Measurements from ENCODE around the gene LRP1-AS.

LRP1-AS gene

DNA sequence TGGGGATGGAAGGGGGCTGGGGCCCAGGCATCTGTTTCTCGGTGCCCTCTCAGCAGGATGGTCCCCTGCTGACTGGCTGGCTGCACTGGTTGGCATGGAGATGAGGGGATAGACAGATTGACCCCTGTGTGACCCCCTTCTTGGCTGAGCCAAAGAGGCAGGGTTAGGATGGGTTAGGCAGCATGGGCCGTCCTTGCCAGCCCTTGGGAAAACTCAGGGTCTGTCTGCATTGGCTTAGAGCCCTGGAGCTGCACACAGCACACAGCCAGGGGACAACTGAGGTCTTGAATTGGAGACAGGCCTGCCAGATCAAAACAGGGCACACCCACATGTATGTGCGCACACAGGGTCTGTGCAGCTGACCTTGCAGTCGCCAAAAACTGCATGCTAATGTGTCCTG, 11.2 kb upstream of the LRP1-AS start:
- no peak overlapping the region for H3K9ac ChIP-seq (ENCODE audit: low read length)
- H3K4me3 ChIP-seq (ENCODE audit: low read depth, low read length), result no peak overlapping the region
- H3K27ac ChIP-seq (ENCODE audit: low read depth, low read length), result no peak overlapping the region
- H3K36me3 ChIP-seq (ENCODE audit: control insufficient read depth, insufficient read depth, low read length), result peaks cover 97% of the 10 kb centered on the region
- no peaks in the 10 kb centered on the region for H3K4me1 ChIP-seq (ENCODE audit: control insufficient read depth, insufficient read depth, low read length)
- H3K27me3 ChIP-seq (ENCODE audit: control insufficient read depth, insufficient read depth, low read length), result no peaks in the 10 kb centered on the region
- H3K9me3 ChIP-seq (ENCODE audit: control insufficient read depth, insufficient read depth, low read depth, low read length), result no peaks in the 10 kb centered on the region

DNA sequence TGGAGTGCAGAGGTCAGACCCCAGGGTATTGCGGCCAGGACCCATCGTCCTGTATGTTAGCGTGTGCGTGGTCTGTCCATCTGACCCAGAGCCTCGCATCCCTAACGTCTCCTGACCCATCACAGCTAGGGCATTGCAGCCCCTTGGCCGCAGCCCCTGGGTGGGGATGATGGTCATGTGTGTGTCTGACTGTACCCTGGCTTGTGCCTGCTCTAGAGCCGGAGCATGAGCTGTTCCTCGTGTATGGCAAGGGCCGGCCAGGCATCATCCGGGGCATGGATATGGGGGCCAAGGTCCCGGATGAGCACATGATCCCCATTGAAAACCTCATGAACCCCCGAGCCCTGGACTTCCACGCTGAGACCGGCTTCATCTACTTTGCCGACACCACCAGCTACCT, 10.8 kb upstream of the LRP1-AS start:
- Histone ChIP-seq H3K27me3 (ENCODE audit: control insufficient read depth, insufficient read depth, low read length) (no peaks in the 10 kb centered on the region), H3K36me3 (ENCODE audit: control insufficient read depth, insufficient read depth, low read length) (peaks cover 97% of the 10 kb centered on the region), H3K4me3 (ENCODE audit: low read depth, low read length) (no peak overlapping the region), H3K27ac (ENCODE audit: low read depth, low read length) (no peak overlapping the region), H3K9me3 (ENCODE audit: control insufficient read depth, insufficient read depth, low read depth, low read length) (no peaks in the 10 kb centered on the region), H3K4me1 (ENCODE audit: control insufficient read depth, insufficient read depth, low read length) (no peaks in the 10 kb centered on the region), H3K9ac (ENCODE audit: low read length) (no peak overlapping the region)

DNA sequence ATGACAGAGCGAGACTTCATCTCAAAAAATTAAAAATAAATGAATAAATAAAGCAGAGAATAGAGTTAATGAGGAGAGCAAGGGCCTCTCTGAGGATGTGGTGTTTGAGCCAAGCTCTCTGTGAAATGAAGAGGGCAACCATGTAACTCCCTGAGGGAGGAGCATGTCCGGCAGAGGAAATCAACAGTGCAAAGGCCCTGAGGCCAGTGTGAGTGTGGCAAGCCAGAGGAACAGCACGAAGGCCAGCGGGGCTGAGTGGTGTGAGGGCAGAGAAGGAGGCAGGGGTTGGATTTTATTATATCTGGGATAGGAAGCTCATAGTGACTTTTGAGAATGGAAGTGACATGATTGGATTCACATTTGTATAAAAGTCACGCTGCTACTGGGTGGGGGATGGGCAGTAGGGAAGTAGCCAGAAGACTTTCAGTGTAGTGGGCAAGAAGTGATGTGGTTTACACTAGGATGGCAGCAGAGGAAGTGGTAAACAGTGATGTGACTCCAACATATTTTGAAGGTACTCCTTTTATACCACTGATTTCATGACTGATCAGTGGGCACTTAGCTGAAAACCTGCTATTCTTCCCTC, 10.3 kb upstream of the LRP1-AS start:
- Histone ChIP-seq H3K4me1 (ENCODE audit: control insufficient read depth, insufficient read depth, low read length) (no peaks in the 10 kb centered on the region), H3K4me3 (ENCODE audit: low read depth, low read length) (no peak overlapping the region), H3K9ac (ENCODE audit: low read length) (no peak overlapping the region)

DNA sequence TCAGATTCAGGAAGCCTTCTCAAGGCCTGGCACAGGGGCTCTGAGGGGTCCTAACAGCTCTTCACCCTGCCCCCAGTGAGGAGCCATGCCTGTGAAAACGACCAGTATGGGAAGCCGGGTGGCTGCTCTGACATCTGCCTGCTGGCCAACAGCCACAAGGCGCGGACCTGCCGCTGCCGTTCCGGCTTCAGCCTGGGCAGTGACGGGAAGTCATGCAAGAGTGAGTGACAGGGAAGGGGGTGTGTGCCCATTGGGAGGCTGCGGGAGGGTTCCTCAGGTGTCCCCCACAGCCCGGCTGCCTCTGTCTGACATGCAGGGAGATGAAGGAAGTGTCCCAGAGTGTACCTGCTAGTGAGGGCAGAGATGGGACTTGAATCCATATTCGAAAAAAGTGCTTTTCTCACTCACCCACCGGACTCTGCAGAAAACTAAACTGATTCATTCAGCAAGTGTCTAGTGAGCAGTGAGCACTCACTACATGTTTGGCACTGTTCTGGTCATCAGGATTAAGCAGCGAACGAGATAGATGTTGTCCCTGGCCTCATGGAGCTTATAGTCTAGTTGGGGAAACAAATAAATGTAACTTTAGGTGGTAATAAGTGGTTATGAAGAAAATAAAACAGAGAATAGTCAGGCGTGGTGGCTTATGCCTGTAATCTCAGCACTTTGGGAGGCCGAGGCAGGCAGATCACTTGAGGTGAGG, 9.4 kb upstream of the LRP1-AS start:
- H3K27me3 ChIP-seq (ENCODE audit: control insufficient read depth, insufficient read depth, low read length), result no peaks in the 10 kb centered on the region
- no peaks in the 10 kb centered on the region for H3K4me1 ChIP-seq (ENCODE audit: control insufficient read depth, insufficient read depth, low read length)
- no peak overlapping the region for H3K27ac ChIP-seq (ENCODE audit: low read depth, low read length)
- no peak overlapping the region for H3K9ac ChIP-seq (ENCODE audit: low read length)
- H3K4me3 ChIP-seq (ENCODE audit: low read depth, low read length), result no peak overlapping the region
- no peaks in the 10 kb centered on the region for H3K9me3 ChIP-seq (ENCODE audit: control insufficient read depth, insufficient read depth, low read depth, low read length)
- peaks cover 90% of the 10 kb centered on the region for H3K36me3 ChIP-seq (ENCODE audit: control insufficient read depth, insufficient read depth, low read length)

More for the DNA sequence above, 10.3 kb upstream of the LRP1-AS start:
- H3K27me3 ChIP-seq (ENCODE audit: control insufficient read depth, insufficient read depth, low read length), result no peaks in the 10 kb centered on the region
- H3K27ac ChIP-seq (ENCODE audit: low read depth, low read length), result no peak overlapping the region
- no peaks in the 10 kb centered on the region for H3K9me3 ChIP-seq (ENCODE audit: control insufficient read depth, insufficient read depth, low read depth, low read length)
- peaks cover 95% of the 10 kb centered on the region for H3K36me3 ChIP-seq (ENCODE audit: control insufficient read depth, insufficient read depth, low read length)

DNA sequence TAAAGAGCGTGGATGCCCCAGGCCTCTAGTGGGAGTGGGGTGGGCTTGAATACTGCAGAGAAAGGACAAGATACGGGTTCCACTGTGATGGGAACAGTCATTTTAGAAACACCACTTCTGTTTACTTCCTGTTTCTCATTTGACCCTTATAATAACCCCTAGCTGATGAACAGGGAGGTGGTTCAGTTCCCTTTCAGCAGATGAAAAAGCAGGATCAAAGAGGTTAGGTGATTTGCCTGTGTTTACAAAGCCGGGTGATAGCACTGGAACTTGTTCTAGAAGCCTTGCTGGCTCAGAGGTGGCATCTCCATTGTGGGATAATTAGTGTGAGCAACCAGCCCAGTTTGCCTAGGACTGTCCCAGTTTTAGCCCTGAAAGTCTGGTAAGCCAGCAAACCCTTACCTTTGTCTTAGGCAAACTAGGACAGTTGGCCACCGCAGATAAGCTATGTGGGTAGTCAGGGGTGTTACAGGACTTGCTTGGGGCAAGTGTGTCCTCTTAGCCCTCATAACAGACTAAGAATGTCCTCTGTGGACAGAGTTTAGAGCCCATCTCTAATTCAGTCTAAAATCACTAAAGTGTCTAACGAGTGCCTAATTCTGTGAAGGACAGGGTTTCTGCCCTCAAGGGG, 7.5 kb upstream of the LRP1-AS start:
- peaks cover 85% of the 10 kb centered on the region for H3K36me3 ChIP-seq (ENCODE audit: control insufficient read depth, insufficient read depth, low read length)
- H3K4me1 ChIP-seq (ENCODE audit: control insufficient read depth, insufficient read depth, low read length), result no peaks in the 10 kb centered on the region
- no peaks in the 10 kb centered on the region for H3K27me3 ChIP-seq (ENCODE audit: control insufficient read depth, insufficient read depth, low read length)
- H3K27ac ChIP-seq (ENCODE audit: low read depth, low read length), result no peak overlapping the region
- H3K4me3 ChIP-seq (ENCODE audit: low read depth, low read length), result no peak overlapping the region
- H3K9ac ChIP-seq (ENCODE audit: low read length), result no peak overlapping the region
- no peaks in the 10 kb centered on the region for H3K9me3 ChIP-seq (ENCODE audit: control insufficient read depth, insufficient read depth, low read depth, low read length)

DNA sequence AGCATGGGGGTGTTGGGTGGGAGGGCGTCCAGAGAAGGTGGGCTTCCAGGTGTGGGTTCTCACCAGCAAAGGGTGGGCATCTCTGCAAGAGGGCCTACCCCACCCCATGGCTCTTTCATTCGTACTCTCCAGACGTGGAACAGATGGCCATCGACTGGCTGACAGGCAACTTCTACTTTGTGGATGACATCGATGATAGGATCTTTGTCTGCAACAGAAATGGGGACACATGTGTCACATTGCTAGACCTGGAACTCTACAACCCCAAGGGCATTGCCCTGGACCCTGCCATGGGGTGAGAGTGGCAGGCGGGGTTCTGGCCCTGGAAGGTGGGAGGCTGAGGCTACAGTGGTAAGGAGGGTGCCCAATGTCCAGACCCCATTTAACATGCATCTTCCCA, 6.7 kb upstream of the LRP1-AS start:
- peaks cover 6% of the 10 kb centered on the region; the same call in 1 of the 2 replicates for H3K4me1 ChIP-seq (ENCODE audit: control insufficient read depth, insufficient read depth, low read length)
- H3K27ac ChIP-seq (ENCODE audit: low read depth, low read length), result no peak overlapping the region
- no peak overlapping the region for H3K4me3 ChIP-seq (ENCODE audit: low read depth, low read length)
- no peaks in the 10 kb centered on the region for H3K27me3 ChIP-seq (ENCODE audit: control insufficient read depth, insufficient read depth, low read length)
- H3K36me3 ChIP-seq (ENCODE audit: control insufficient read depth, insufficient read depth, low read length), result peaks cover 84% of the 10 kb centered on the region
- no peaks in the 10 kb centered on the region for H3K9me3 ChIP-seq (ENCODE audit: control insufficient read depth, insufficient read depth, low read depth, low read length)
- no peak overlapping the region for H3K9ac ChIP-seq (ENCODE audit: low read length)

DNA sequence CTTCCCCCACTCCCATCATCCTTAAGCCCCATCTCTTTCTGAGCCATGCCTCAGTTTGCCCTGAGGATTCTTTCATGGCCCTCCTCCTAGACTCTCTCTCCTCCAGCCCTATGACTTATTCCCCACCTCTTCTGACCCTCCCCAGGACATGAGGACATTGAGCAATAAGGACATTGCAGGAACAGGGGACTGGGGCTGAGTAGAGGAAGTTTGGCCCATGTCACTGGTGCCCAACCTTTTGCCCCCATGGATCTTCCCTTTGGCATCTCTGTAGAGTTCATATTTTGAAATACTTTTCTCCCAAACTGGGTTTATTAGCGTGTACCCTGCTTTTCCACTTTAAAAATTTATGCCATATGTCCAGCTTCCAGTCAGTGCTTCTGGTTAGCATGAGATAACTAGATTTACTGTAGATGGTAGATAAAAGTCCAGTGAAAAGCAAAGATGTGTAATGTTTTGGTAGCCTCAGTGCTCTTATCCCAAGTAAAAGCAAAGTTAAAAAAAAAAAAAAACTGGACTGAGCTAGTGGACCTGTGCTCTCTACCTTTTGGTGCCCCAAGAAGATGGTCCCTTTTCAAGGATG, 6.1 kb upstream of the LRP1-AS start:
- Histone ChIP-seq H3K9ac (ENCODE audit: low read length) (no peak overlapping the region), H3K27me3 (ENCODE audit: control insufficient read depth, insufficient read depth, low read length) (no peaks in the 10 kb centered on the region), H3K27ac (ENCODE audit: low read depth, low read length) (no peak overlapping the region), H3K36me3 (ENCODE audit: control insufficient read depth, insufficient read depth, low read length) (peaks cover 83% of the 10 kb centered on the region), H3K9me3 (ENCODE audit: control insufficient read depth, insufficient read depth, low read depth, low read length) (no peaks in the 10 kb centered on the region), H3K4me3 (ENCODE audit: low read depth, low read length) (no peak overlapping the region), H3K4me1 (ENCODE audit: control insufficient read depth, insufficient read depth, low read length) (peaks cover 11% of the 10 kb centered on the region; the same call in 1 of the 2 replicates)

DNA sequence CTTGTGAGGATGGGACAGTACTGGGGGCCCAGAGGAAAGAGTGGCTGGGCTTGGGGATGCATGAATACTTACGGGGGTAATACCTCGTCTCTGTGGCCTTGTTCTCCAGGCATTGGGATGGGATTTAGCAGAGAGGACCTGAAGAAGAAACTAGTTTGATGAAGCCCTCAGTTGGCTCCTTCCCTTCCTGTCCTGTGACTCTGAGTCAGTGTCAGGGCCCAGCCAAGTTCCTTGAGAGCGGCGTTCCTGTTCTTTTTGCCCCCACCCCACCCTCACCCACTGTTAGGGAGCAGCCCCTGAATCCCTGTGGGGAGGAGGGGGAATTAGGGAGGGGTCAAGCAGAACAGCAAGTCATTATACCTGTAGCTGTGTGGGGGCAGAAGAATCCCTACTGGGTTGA, 5.2 kb upstream of the LRP1-AS start:
- Histone ChIP-seq H3K36me3 (ENCODE audit: control insufficient read depth, insufficient read depth, low read length) (peaks cover 83% of the 10 kb centered on the region), H3K9ac (ENCODE audit: low read length) (no peak overlapping the region), H3K9me3 (ENCODE audit: control insufficient read depth, insufficient read depth, low read depth, low read length) (no peaks in the 10 kb centered on the region)

DNA sequence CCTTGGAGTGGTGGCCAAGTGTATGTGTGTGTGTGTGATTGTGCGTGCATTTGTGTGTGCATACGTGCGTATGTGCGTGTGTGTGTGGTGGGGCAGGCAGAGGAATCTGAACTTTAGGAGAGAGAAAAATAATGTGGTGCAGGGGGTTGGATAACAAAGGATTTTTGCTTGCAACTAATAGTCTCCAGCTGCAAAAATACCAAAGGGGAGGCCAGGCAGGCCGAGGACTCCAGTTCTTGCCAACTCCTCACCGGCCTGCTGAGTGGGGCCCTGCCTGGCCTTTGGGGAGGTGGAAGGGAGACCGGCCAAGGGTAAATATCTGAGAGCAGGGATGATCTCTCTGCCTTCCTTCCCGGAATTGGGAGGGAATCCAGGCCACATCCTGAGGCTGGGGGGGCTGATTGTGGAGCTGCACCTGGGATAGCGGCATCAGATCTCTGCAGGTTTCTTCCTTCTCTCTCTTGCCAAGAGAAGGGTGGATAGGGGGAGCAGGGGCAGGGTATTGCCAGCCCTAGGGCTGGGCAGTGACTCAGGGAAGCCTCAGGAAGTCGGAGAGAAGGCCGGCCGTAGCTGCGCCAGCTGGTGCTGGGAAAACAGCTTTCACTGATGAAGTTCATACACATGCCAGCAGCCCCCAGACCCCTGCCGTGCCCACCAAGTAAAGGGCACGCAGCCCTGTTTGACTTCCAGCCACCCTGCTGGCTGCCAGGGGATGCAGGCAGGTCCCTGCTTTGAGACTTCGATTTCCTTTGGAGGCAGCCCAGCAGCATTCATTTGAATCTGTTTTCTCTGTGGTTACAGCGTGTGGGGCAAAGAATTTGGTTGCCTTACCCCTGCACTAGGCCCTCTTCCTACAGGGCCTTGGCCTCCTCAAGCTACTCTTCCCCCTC, 4.6 kb upstream of the LRP1-AS start:
- H3K4me3 ChIP-seq (ENCODE audit: low read depth, low read length), result no peak overlapping the region
- no peaks in the 10 kb centered on the region for H3K9me3 ChIP-seq (ENCODE audit: control insufficient read depth, insufficient read depth, low read depth, low read length)
- H3K27ac ChIP-seq (ENCODE audit: low read depth, low read length), result no peak overlapping the region
- H3K36me3 ChIP-seq (ENCODE audit: control insufficient read depth, insufficient read depth, low read length), result peaks cover 79% of the 10 kb centered on the region
- H3K27me3 ChIP-seq (ENCODE audit: control insufficient read depth, insufficient read depth, low read length), result no peaks in the 10 kb centered on the region
- H3K4me1 ChIP-seq (ENCODE audit: control insufficient read depth, insufficient read depth, low read length), result peaks cover 24% of the 10 kb centered on the region; the same call in 1 of the 2 replicates
- H3K9ac ChIP-seq (ENCODE audit: low read length), result no peak overlapping the region

More for the DNA sequence above, 5.2 kb upstream of the LRP1-AS start:
- H3K4me3 ChIP-seq (ENCODE audit: low read depth, low read length), result no peak overlapping the region
- peaks cover 20% of the 10 kb centered on the region; the same call in 1 of the 2 replicates for H3K4me1 ChIP-seq (ENCODE audit: control insufficient read depth, insufficient read depth, low read length)
- no peak overlapping the region for H3K27ac ChIP-seq (ENCODE audit: low read depth, low read length)
- no peaks in the 10 kb centered on the region for H3K27me3 ChIP-seq (ENCODE audit: control insufficient read depth, insufficient read depth, low read length)

DNA sequence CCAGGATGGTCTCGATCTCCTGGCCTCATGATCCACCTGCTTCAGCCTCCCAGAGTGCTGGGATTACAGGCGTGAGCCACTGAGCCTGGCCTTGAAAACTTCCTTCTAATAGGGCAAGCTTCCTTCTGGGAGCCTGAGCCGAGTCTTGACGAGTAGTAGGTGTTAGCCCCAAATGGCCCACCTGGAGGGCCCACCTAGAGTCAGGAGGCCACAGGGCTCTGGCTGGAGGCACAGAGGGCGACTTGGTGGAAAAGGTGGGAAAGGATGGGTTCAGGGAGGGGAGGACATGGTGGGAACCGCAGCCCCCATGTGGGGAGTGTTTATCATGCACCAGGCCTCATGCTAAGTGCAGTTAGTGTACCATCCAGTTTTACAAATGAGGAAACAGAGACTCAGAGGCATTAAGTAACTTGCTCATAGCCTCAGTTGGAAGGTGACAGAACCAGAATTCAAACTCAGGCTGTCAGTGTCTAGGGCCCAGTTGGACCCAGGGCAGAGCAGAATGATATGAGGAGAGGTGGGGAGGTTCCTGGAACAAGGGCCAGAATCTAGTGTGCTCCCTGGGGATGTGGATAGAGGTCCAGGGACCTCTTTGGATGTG, 3.1 kb upstream of the LRP1-AS start:
- peaks cover 28% of the 10 kb centered on the region; the same call in 1 of the 2 replicates for H3K4me1 ChIP-seq (ENCODE audit: control insufficient read depth, insufficient read depth, low read length)
- H3K36me3 ChIP-seq (ENCODE audit: control insufficient read depth, insufficient read depth, low read length), result peaks cover 80% of the 10 kb centered on the region
- no peak overlapping the region for H3K4me3 ChIP-seq (ENCODE audit: low read depth, low read length)
- no peak overlapping the region for H3K9ac ChIP-seq (ENCODE audit: low read length)
- H3K27me3 ChIP-seq (ENCODE audit: control insufficient read depth, insufficient read depth, low read length), result no peaks in the 10 kb centered on the region
- no peaks in the 10 kb centered on the region for H3K9me3 ChIP-seq (ENCODE audit: control insufficient read depth, insufficient read depth, low read depth, low read length)
- no peak overlapping the region for H3K27ac ChIP-seq (ENCODE audit: low read depth, low read length)
